Measurements from ENCODE around the gene SMPD2.

The SMPD2 gene

DNA sequence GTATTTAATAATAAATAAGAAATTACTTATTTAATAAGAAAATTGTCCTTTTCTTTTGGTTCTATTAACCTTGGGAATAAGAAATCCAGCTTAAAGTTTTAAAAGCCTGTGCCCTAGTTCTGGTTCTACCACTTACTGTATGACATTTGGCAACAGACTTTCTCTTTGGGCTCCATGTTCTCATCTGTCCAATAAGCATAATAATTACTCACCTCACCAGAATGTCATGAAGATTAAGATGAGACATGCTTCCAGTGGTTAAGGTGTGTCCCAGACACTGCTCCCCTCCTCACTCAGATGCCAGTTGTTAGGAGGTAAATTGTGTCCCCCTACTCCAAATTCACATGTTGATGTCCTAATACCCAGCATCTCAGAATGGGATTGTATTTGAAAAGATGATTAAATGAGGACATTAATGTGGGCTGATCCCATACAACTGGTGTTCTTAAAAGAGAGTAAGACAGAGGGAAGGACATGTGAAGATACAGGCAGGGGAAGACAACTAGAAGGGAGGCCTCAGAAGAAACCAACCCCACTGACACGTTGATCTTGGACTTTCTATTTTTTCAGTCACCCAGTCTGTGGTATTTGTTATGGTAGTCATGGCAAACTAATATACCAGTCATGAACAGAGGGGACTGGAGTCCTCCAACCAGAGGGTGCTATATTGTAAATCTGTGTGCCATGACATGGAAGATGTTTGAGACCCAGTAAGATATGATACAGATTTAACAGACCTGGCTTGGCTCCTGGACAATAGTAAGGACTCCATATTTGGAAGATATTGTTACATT is 21.4 kb downstream of the SMPD2 start:
- no peak for DNase-seq

DNA sequence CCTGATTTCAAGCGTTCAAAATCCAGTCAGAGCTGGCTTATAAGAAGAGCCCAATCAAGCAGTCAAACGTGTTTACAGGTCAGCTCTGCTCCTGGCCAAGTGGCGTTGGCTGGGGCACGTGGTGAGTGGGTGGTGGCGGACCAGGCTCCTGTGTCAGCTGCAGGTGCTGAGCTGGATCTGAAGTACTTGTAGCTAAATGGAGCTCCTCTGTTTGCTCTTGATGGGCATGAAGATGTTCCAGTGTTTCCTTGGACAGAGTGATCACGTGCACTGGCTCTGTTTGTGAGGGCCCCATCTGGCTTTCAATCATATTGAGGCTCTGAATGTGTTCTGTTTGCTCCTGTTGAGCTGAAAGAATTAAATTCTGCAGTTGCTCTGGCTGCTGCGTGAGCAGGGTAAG is 25.2 kb downstream of the SMPD2 start:
- DNase-seq, result no peak

DNA sequence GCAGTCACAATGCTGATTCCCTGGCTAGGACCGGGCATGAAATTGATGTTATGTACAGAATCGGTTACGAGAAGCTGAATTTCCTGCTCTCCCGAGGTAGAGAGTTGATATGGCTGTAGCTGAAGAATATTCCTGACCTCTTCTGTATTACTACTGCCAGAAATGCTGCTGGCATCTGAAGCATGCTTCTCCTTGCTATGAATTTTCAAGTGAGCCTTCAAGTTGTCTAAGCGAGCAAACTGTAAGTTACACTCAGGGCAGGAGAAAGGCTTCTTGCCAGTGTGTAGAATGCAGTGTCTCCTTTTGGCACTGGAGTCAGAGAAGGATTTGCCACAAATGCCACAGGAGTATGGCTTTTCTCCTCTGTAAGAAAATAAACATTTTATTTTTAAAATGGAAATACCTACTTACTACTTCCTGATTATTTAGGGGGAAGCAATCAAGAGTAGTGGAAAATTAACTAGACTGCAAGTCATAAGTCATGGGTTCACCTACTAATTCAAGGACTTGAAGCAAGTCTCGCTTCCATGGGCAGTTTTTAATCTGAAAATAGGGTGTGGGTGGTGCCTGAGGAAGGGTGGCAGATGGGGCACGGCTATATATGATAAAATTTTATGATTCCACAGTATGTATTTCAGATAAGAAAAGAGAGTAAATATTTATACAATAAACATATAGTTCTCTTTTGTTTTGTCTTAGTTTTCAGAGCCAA is 25.8 kb downstream of the SMPD2 start:
- no peak for DNase-seq

DNA sequence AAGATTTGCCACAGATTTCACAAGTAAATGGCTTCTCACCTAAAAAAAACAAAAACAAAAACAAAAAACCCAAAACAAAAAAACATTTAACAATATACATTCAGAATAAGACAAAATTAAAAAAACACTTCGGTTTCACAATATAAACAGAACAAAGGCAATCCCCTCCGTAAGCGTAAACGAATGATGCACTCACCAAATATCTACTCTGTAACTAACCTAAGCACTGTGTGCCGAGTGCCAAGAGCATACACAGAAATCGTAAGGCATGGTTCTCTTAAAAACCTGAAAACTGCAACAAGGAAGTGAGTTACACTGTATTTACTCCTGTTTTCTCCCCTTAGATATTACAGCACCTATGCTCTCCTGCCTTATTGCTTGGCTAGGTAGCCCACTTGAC is 27.2 kb downstream of the SMPD2 start:
- no peak for DNase-seq

DNA sequence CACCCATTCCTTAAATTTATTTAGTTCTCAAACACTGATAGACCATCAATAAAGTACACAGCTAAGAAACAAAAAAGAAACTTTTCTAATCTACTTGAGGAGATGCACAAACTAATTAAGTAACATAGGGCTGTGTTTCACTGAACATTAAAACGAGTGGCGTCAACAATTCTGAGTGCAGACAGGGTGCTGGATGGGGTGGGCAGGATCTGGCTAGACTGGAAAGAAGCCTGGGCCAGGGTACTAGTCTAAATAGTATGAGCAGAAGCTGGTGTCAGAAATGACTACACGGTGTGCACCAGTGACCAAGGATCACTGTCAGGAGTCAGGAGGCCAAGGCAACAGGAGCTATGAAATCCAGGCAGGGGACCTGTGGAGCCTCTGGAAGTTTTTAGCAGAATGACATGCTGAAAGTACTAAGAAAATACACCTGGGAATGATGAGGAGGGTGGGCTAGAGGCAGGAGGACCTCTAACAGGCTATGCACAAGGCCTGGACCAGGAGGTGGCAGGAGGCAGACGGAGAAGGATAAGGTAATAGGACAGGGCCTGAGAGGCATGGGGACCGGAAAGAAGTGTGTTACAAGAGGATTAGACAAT is 29.2 kb downstream of the SMPD2 start:
- no peak for DNase-seq

DNA sequence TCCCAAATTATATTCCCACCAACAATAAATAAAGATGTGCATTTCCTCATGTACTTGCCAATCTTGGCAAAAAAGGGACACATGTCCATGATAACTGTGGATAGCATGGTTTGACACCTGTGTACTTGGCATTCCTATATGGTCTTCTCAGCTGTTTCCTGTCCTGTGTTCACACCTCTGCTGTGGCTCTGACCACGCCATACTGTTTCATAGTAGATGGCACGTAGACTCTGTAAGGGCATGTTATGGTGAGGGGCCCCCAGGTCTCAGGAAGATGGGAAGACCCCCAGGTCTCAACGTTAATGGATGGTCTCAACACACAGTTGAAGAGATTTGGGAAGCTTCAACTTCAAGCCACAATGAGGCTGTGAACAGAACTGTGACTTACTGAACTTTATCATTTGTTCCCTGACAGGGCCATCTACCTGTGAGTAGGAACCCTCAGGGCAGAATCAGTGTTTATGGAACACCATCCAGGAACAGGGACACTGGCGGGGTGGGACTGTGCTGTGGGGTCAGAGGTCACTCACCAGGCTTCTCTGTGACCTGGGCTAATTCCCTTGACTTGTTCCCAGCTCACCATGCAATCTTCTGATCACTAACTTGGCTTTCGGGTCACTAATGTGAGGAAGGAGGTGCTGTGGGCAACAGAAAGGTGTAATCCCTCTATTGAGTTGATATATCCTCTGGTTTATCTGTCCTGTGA is 30.7 kb downstream of the SMPD2 start:
- no peak for DNase-seq

DNA sequence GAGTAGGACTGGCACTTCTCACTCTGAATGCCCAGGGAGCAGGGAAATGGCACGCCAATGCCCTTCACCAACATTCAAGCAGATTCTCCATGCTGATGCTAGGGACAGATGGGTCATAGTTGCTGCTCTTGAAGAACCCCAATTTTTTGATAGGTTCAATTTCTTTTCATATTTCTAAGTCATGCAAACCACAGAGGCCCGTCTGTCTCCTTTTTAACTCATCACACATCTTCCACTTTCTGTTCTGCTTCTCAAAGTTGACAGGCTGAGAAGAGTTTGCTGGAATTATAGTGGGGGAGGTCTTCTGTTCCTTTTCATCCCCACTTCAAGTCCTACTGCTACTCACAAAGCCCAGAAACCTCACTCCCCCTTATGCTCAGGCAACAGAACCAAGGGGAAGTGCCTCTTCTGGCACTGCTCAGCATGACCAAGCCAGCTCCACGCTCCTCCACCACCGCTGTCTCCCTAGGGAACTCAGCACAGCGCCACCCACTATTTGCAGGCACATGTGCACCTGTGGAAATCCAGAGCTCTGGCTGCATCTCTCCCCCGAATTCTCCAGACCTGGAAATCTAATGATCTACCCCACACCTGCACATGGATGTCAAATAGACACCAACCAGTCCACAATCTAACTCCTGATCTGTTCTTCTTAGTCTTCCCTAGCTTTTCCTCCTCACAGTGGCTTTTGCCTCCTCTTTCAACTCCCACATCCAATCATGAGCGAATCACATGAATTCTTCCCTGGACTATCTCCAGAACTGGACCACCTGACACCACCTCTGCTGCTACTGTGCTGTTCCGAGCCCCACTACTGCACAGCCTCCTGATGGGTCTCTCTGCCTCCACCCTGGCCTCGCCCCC is 31.8 kb downstream of the SMPD2 start:
- DNase-seq, result no peak

DNA sequence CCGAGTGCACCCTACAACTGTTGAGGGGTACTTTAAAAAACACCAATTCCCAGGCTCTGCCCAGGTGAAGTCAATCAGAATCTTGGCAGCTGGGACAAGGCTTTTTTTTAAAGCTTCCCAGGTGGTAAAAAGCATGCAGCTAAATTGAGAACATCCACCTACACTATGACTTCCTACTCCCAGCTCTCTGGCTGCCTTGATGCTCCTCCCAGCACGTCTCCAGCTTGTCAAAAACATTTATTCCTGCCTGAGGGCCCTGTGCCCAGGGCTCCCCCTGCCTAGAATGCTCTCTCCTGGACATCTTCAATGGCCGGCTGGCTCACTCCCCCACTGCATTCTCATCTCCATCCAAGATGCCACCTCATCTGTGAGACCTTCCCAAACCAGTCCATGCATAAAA is 32.6 kb downstream of the SMPD2 start:
- DNase-seq, result no peak

DNA sequence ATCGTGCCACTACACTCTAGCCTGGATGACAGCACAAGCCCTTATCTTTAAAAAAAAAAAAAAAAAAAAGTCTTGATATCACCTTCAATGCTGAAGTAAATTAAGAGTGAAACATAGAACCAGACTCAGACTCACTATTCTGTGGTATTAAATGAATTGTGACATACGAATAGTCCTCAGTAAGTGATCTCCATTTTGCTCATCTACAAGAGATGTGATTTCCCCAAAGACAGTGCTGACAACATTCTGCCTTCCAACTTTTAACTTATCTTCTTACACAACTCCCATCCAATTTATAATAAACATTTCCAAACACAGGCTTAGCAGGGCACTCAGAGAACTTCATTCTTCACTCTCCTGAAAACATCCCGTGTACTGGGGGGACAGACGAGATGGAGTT is 34.5 kb downstream of the SMPD2 start:
- DNase-seq, result no peak

DNA sequence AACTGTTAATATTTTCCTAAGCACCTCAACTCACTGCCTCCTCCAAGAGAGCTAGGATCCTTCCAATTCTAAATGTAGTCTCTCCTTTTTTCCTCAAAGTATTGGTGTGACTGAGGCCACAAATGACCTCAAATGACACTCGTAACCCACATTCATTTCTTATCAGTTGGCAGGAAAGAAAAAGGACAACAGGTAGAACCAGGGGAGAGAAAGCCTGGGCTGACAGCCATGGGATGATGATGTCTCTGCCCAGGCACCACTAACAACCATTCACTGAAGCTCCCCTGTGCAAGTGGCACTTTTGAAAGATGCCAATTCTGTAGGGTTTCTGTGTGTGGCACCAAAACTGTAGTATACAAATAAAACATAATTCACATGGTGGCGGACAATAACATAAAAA is 35.1 kb downstream of the SMPD2 start:
- no peak for DNase-seq

DNA sequence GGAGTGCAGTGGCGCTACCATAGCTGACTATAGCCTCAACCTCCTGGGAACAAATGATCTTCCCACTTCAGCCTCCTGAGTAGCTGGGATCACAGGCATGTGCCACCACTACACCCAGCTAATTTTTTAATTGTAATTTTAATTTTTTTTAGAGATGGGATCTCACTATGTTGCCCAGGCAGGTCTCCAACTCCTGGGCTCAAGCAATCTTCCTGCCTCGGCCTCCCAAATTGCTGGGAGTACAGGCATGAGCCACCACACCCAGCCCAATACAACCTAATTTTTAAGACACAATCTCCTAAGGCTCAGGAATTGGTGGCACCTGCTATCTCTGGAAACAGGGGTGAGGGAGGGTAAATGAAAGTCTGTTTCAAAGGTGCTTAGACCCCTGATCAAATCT is 36.7 kb downstream of the SMPD2 start:
- no peak for DNase-seq

DNA sequence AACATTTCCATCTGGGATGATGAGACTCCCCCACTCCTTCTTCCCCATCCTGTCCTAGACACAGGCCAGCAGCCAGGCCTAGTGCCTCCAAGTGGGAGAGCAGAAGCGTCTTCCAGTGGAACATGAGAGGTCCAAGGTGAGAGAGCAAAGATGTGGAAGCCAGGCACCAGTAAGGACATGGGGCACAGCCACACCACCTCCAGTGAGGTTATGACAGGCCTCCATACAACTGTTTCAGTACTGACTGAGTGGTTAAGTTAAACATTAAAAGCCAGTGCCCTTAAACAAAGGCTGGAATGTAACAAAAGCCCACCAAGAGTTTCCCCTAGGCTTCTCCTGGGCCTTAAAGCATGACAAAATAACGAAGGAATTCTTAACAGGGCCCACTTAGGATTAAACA is 37.2 kb downstream of the SMPD2 start:
- DNase-seq, result no peak

DNA sequence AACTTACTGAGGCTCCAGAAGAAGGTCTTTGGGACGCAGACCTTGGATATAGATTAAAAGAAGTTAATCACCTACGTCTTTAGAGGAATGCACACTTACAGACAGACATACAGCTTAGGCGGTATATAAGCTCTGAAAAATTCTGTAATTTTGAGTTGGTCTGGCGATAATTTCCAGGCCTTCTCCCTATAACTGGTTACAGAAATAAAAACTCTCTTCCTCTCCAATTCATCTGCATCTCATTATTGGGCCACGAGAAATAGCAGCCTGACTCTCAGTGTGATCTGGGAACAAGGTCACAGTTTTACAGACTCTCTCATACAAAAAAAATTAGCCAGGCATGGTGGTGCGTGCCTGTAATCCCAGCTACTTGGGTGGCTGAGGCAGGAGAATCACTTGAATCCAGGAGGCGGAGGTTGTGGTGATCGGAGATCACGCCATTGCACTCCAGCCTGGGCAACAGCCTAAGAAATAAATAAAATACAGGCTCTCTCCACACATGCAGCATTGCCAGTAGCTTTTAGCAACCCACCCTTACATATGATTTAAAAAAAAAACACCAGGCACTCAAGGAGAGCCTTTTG is 37.8 kb downstream of the SMPD2 start:
- DNase-seq, result no peak

DNA sequence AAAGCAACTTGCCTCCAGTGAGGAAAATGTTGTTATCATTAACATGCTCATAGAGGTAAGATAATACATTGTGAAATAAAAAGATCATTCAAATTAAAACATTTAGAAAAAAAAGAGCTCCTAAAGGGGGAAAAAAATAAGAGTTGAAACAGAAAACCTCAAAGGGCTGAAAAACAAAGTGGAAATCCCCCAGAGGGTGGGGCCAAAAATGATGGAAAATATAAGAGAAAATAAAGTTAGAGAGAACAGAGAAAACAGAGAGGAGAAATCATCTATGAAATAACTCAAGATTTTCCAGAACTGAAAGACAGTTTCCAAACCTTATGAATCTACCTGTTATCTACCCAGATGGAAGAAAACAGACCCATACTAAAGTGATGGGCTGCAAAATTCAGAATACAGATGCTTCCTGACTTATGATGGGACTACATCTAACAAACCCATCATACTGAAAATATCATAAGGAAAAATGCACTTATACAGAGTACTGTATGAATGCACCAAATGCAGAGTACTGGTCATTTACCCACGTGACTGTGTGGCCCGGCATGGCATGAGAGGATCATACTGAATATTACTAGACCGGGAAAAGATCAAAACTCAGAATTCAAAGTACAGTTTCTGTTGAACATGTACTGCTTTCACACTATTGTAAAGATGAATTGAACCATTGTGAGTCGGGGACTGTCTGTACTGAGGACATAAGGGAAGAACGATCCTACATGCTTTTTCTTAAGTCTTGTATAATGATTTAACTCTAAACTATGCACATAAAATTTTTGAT is 38.5 kb downstream of the SMPD2 start:
- DNase-seq, result no peak

DNA sequence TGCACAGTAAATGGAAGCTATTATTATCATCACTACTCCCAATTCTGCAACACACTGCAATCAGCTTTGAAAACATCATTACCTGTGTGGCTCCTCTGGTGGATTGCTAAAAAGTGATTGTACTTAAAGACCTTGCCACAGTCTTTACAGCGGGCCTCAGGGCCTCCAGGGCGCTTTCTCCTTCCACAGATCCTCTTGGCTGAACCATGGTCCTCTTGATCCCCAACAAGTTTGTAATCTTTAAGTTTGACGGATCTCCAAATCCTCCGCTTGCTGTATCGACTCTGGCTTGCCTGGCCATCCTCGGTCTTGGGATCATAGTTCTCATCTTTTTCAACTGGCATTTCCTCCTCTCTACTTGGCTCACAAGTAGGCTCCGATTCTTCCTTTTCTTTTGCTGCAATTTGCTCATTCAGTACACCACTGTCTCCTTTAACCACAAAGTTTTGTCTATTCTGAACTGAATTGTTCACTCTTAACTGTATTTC is 40.5 kb downstream of the SMPD2 start:
- DNase-seq, result no peak

DNA sequence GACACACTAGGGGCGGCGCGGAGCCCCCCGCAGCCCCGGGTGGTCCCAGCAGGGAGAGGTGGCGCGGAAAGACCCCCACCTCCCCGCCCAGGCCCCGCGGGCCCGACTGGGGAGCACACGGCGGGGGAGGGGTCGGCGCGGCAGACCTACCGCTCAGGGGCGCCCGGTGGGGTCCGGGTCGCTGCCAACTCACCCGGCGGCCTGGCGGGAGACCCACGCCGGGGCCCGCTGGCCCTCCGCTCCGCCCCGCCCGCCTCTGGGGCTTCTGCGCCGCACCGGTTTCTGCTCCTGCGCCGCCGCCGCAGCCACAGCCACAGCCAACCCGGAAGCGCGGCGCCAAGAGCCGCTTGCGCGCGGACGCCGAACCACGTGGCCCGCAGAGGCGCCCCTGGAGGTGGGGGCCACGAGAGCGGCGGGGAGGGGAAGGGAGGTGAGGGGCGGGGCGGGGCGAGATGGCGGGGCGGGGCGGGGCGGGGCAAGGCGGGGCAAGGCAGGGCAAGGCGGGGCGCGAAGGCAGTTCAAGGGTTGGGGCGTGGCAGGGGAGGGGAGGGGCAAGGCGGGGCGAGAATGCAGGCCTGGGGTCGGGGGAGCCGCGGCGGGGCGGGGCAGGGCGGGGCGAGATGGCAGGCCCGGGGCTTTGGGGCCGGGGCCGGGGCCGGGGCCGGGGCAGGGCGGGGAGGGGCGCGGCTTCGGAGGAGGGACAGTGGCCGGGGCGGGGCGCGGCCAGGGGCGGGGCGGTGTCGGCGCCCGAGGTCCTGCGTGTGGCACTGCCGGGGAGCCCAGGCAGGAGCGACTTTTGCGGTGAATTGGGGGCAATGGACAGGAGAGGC is 42.6 kb downstream of the SMPD2 start, which contains the start of gene ZBTB24:
Gene ZBTB24, minus strand, starts transcription at position 315 of the 830 bp plus-strand sequence. CDS start 1,193 bp downstream, outside the sequence.
- peak; percentile 87 for DNase-seq

DNA sequence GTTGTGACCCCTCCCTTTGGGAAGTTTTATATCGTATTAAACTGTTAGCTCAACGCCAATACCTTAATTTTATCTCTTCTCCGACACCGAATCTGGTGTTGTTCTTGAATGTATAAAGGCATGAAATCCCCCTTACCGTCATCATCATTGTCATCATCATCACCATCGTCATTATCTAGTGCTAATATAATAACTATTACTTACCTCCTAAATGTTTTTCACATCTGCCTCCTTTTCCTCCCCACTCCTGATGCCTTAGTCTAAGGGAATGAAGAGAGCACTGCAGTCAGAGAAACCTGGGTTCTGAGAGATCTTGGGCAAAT is 43.2 kb downstream of the SMPD2 start:
- DNase-seq, result no peak

DNA sequence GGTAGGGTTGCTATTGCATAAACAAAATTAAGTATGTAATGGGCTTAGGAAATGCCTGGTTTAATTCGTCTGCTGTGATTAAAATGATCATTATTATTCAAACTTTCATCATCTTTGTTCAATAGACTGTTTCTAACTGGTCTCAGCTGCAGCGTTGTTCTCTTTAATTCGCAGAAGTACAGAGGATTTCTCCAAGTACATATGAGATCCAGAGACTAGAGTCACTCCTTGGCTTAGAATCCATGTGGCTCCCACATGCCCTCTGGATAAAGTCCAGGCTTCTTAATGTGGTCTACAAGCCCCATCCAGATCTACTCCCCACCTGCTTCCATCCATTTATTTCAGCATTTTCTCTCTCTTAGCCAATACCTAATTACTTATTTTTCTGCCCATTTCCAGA is 43.6 kb downstream of the SMPD2 start:
- no peak for DNase-seq

DNA sequence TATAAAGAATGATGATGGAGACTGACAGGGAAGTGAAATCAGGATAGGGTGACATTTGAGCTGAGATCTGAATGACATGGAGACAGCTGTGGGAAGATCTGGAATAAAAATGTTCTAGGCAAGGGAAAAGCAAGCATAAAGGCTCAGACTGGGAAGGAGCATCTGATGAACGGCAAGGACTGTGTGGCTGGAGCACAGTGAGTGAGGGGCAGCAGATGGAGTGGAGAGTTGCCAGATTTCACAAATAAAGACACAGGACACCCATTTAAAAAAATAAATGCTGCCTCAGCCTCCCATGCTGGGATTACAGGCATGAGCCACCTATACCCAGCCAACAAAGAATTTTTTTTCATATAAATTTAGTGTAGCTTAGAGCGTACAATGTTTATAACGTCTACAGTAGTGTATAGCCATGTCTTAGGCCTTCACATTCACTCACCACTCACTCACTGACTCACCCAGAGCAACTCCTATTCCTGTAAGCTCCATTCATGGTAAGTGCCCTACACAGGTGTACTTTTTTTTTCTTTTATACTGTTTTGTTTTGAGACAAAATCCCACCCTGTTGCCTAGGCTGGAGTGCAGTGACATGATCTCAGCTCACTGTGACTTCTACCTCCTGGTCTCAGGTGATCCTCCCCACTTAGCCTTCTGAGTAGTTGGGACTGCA is 44.9 kb downstream of the SMPD2 start:
- DNase-seq, result no peak

DNA sequence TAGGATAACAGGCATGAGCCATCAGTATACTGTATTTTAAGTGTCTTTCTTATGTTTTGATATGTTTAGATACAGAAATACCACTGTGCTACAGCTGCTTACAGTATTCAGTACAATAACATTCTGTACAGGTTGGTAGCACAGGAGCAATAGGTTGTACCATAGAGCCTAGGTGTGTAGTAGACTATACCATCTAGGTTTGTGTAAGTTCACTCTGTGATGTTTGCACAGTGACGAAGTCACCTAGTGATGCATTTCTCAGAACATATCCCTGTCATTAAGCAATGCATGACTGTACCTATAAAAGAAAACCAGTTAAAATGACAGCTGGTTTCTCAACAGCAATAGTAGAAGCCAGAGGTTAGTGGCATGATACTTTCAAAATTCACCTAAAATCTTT is 45.5 kb downstream of the SMPD2 start:
- no peak for DNase-seq
